Kidney (tissue), 14 donors: Measurements from ENCODE around the gene BTBD9. TPM values are rescaled to one million over a fixed set of nuclear protein-coding genes. Genes with fewer than 3 reads are reported as not detected.

Experiments used
- DNase-seq, 5 donors: peaks; one replicate each; pipeline ENCODE4 v3.0.0-alpha.2; 2013 to 2020
- FAIRE-seq: peaks from 2 replicates; lab custom pipeline; 2012; peaks lifted over from hg19 to GRCh38; lab: Jason Lieb, UNC
- H3K27ac ChIP-seq, 2 donors: one replicate each; pipeline ENCODE4 v1.7.0; 2013; ENCODE audit warnings: low read depth in 2 of 2, low read length in 2 of 2, inconsistent platforms in 1 of 2
- H3K27me3 ChIP-seq: one replicate; pipeline ENCODE4 v1.7.1; 2013; ENCODE audit warnings: low read length, inconsistent platforms; ENCODE audit not compliant: control insufficient read depth, insufficient read depth
- H3K36me3 ChIP-seq, 3 donors: one replicate each; pipeline versions ENCODE4 v1.7.0 to v1.7.1; 2013; ENCODE audit warnings: low read length in 3 of 3, control low read depth in 1 of 3, inconsistent platforms in 1 of 3; ENCODE audit not compliant: insufficient read depth in 3 of 3, control insufficient read depth in 2 of 3
- H3K4me1 ChIP-seq, 3 donors: one replicate each; pipeline versions ENCODE4 v1.7.0 to v1.7.1; 2013; ENCODE audit warnings: low read length in 3 of 3, inconsistent platforms in 1 of 3, low read depth in 1 of 3; ENCODE audit not compliant: control insufficient read depth in 2 of 3, insufficient read depth in 2 of 3
- H3K4me3 ChIP-seq, 3 donors: one replicate each; pipeline versions ENCODE4 v1.7.0 to v1.8.1; 2013; ENCODE audit warnings: low read length in 3 of 3, control low read depth in 1 of 3, inconsistent platforms in 1 of 3
- H3K9ac ChIP-seq, 3 donors: one replicate each; pipeline versions ENCODE4 v1.7.0 to v1.7.1; 2013; ENCODE audit warnings: low read length in 3 of 3, control low read depth in 1 of 3, inconsistent platforms in 1 of 3
- H3K9me3 ChIP-seq, 3 donors: one replicate each; pipeline versions ENCODE4 v1.7.0 to v1.7.1; 2013; ENCODE audit warnings: low read length in 3 of 3, control low read depth in 1 of 3, inconsistent platforms in 1 of 3; ENCODE audit not compliant: control insufficient read depth in 2 of 3, insufficient read depth in 1 of 3
- CTCF ChIP-seq: IDR thresholded peaks from 3 replicates; pipeline ENCODE4 v1.5.1; 2012; ENCODE audit warnings: mild to moderate bottlenecking, moderate library complexity, borderline replicate concordance; ENCODE audit not compliant: insufficient read depth; ENCODE audit errors: extremely low read depth
- intact Hi-C: fragments of 100-400 bp; cut with DNase I; formaldehyde crosslinking; loops from one replicate; pipeline ENCODE4 v1.11.1; 2022
- polyA plus RNA-seq: library from polyadenylated mRNA; stranded (reverse); fragments of 350-450 nt; fragmentation: Illumina TruSeq; extraction: RNeasy Lipid Tissue Mini Kit (QIAGEN cat#74804); gene quantifications from one replicate; pipeline ENCODE4 v1.2.3, GENCODE V29; 2014; ENCODE audit warnings: low read depth, low replicate concordance; ENCODE audit not compliant: insufficient read depth
- total RNA-seq: library from RNA; stranded (reverse); fragmentation: NEBNext Ultra II Directional; extraction: Animal tissue kit (Norgen Biotek cat#: 25700); gene quantifications from one replicate; pipeline ENCODE4 v1.2.1, GENCODE V29; 2021
- donor health status: control.
- donor health status: control.
- donor health status: control.
- donor health status: control.
- donor health status: control.
- donor health status: DM: yes; HTN: yes; CAD: no.
- donor health status: Normal renal cell carcinoma (clear cell type).

Gene BTBD9
- total and polyA plus RNA-seq, 2 donors from 2014 or later = 4.2 to 29.9 TPM

GRCh38 chr6:38177882-38178583 lies 461.7 kb downstream of the BTBD9 start:
- Histone ChIP-seq H3K9ac (no peak overlapping the region), H3K4me3 (no peak overlapping the region), H3K9me3 (no peaks in the 10 kb centered on the region), H3K4me1 (peaks cover 0 to 4% (median 0%) of the 10 kb centered on the region in 3 donors), H3K36me3 (no peaks in the 10 kb centered on the region), H3K27ac (no peak overlapping the region), H3K27me3 (no peaks in the 10 kb centered on the region)
- intact Hi-C loops = no loop called here
- no peak for TF ChIP-seq CTCF
- peak in 2 of 5 donors; percentile 35 to 50 for DNase-seq
- no peak for FAIRE-seq

GRCh38 chr6:38176797-38177751 lies 462.7 kb downstream of the BTBD9 start:
- peak in 4 of 5 donors; percentile 42 to 67 (median 65) for DNase-seq
- H3K4me3 ChIP-seq = no peak overlapping the region
- no peak overlapping the region for H3K27ac ChIP-seq
- no peak for FAIRE-seq
- no peaks in the 10 kb centered on the region for H3K9me3 ChIP-seq
- no peak overlapping the region for H3K9ac ChIP-seq
- intact Hi-C loops = no loop called here
- no peaks in the 10 kb centered on the region for H3K36me3 ChIP-seq
- H3K4me1 ChIP-seq = peaks cover 0 to 4% (median 0%) of the 10 kb centered on the region in 3 donors
- no peak for TF ChIP-seq CTCF
- no peaks in the 10 kb centered on the region for H3K27me3 ChIP-seq

- DNase-seq (peak in 1 of 5 donors; percentile 52), FAIRE-seq (no peak)
- H3K9me3 ChIP-seq = no peaks in the 10 kb centered on the region
- no peaks in the 10 kb centered on the region for H3K36me3 ChIP-seq
- no peak overlapping the region for H3K9ac ChIP-seq
- no peaks in the 10 kb centered on the region for H3K27me3 ChIP-seq
- peaks cover 0 to 10% (median 0%) of the 10 kb centered on the region in 3 donors for H3K4me1 ChIP-seq
- intact Hi-C loops = no loop called here
- no peak overlapping the region for H3K4me3 ChIP-seq
- no peak overlapping the region for H3K27ac ChIP-seq
- TF ChIP-seq CTCF = no peak
Observed at GRCh38 chr6:38175786-38176185, 463.9 kb downstream of the BTBD9 start.
